NB4 (cell line): ENCODE measurements around the gene PKNOX2.

Source experiments
- MYC ChIP-seq: IDR thresholded peaks from 2 replicates; pipeline ENCODE4 v1.6.1; 2011; ENCODE audit warnings: low read depth, low read length
- POLR2A ChIP-seq: IDR thresholded peaks from 2 replicates; pipeline ENCODE4 v1.6.1; 2011; ENCODE audit warnings: mild to moderate bottlenecking; ENCODE audit not compliant: insufficient read length; ENCODE audit errors: extremely low read depth
- TF ChIP-seq, protein P1 (sequence below): IDR thresholded peaks from one replicate; pipeline ENCODE4 v1.5.1; 2012; ENCODE audit warnings: low read depth, low read length
- TF ChIP-seq, protein P2 (sequence below): IDR thresholded peaks from 2 replicates; pipeline ENCODE4 v1.6.1; 2011; ENCODE audit warnings: low read depth, low read length

DNA sequence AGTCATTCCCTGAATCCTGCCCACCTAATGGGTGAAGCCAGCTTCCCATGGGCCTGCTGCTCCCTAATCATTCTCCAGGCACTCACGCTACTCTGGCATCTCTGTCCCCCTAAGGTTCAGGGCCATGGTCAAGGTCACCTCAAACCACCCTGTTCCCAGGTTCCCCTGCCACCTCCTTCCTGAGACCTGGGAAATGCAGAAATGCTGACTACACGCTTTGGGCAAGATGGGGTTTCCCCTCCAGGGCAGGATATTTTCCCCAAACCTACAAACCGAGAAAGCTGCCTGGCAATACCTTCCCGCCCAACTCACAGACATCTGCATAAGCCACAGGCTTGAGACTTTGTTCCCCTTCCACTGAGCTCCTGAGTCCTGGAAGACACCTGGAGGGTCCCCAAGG, 233.9 kb downstream of the PKNOX2 start:
- TF ChIP-seq POLR2A: no peak
- TF ChIP-seq, protein P1, sequence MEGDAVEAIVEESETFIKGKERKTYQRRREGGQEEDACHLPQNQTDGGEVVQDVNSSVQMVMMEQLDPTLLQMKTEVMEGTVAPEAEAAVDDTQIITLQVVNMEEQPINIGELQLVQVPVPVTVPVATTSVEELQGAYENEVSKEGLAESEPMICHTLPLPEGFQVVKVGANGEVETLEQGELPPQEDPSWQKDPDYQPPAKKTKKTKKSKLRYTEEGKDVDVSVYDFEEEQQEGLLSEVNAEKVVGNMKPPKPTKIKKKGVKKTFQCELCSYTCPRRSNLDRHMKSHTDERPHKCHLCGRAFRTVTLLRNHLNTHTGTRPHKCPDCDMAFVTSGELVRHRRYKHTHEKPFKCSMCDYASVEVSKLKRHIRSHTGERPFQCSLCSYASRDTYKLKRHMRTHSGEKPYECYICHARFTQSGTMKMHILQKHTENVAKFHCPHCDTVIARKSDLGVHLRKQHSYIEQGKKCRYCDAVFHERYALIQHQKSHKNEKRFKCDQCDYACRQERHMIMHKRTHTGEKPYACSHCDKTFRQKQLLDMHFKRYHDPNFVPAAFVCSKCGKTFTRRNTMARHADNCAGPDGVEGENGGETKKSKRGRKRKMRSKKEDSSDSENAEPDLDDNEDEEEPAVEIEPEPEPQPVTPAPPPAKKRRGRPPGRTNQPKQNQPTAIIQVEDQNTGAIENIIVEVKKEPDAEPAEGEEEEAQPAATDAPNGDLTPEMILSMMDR: no peak
- TF ChIP-seq, protein P2, sequence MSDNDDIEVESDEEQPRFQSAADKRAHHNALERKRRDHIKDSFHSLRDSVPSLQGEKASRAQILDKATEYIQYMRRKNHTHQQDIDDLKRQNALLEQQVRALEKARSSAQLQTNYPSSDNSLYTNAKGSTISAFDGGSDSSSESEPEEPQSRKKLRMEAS: no peak
- TF ChIP-seq MYC: no peak
